ENCODE measurements around the gene ROMO1.

GRCh38 chr20:35718972-35719635 is 19.9 kb downstream of the ROMO1 start:
- TF ChIP-seq CTCF (IDR thresholded peaks at IDR 0.05) (no peak), POLR2A (IDR thresholded peaks at IDR 0.05) (no peak)

All from Peyer's patch (tissue), 4 donors.